DND-41 (cell line): ENCODE data around the gene CYSRT1.

ENCODE experiments used
- EZH2 ChIP-seq: IDR thresholded peaks from 3 replicates; pipeline ENCODE4 v1.6.1; 2012; ENCODE audit warnings: borderline replicate concordance, low read depth, mild to moderate bottlenecking, moderate library complexity, low read length, inconsistent platforms; ENCODE audit not compliant: severe bottlenecking
- TF ChIP-seq, protein P1 (sequence below): IDR thresholded peaks from 2 replicates; pipeline ENCODE4 v1.5.1; 2012; ENCODE audit warnings: borderline replicate concordance, low read length, moderate library complexity, mild to moderate bottlenecking; ENCODE audit not compliant: poor library complexity, severe bottlenecking; ENCODE audit errors: extremely low read depth

DNA sequence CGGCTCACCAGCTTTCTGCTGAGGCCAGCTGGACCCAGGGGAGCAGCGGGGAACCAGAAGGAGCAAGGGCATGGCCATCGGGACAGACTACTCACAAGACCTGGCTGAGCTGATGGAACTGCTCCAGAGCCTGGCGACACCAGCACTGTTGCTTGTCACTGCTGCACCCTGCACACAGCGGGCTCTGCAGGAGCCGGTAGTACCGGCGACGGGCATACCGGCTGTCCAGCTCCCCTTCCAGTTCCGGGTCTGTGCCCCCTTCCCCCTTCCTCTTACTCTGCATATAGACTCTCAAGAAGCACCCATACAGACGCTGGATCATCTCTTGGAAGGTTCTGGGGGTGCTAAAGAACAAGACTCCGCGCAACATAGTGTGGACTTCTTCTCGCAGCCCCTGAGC lies 37.6 kb upstream of the CYSRT1 start:
- TF ChIP-seq, protein P1, sequence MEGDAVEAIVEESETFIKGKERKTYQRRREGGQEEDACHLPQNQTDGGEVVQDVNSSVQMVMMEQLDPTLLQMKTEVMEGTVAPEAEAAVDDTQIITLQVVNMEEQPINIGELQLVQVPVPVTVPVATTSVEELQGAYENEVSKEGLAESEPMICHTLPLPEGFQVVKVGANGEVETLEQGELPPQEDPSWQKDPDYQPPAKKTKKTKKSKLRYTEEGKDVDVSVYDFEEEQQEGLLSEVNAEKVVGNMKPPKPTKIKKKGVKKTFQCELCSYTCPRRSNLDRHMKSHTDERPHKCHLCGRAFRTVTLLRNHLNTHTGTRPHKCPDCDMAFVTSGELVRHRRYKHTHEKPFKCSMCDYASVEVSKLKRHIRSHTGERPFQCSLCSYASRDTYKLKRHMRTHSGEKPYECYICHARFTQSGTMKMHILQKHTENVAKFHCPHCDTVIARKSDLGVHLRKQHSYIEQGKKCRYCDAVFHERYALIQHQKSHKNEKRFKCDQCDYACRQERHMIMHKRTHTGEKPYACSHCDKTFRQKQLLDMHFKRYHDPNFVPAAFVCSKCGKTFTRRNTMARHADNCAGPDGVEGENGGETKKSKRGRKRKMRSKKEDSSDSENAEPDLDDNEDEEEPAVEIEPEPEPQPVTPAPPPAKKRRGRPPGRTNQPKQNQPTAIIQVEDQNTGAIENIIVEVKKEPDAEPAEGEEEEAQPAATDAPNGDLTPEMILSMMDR, result no peak
- no peak for TF ChIP-seq EZH2
